GM23338 (cell line): ENCODE results near the gene CCDC73. TPM values are rescaled to one million over a fixed set of nuclear protein-coding genes. Genes with fewer than 3 reads are reported as not detected.

ENCODE experiments used
- ATAC-seq: fragments of 200-7000 bp; cut with Tn5 transposase; 3 replicates; pipeline ENCODE4 v1.9.1; 2020
- DNase-seq: peaks from one replicate; pipeline ENCODE4 v3.0.0-alpha.2; 2015; ENCODE audit warnings: low spot score
- H2AFZ ChIP-seq: fragments of 200-600 bp; sonication (generic); 2 replicates; pipeline ENCODE4 v1.8.0; 2016; ENCODE audit warnings: antibody characterized with exemption, mild to moderate bottlenecking, moderate library complexity
- H3F3A ChIP-seq: fragments of 200-600 bp; sonication (generic); replicated peaks from 2 replicates; pipeline ENCODE4 v1.8.0; 2017; ENCODE audit warnings: antibody characterized with exemption, mixed run types, low read depth
- H3K27ac ChIP-seq: fragments of 200-600 bp; sonication (generic); 2 replicates; pipeline ENCODE4 v1.6.1; 2016; ENCODE audit warnings: low read depth
- H3K27me3 ChIP-seq: fragments of 200-600 bp; sonication (generic); 2 replicates; pipeline ENCODE4 v1.8.0; 2016; ENCODE audit warnings: mild to moderate bottlenecking, mixed run types, moderate library complexity; ENCODE audit not compliant: insufficient read depth
- H3K36me3 ChIP-seq: fragments of 200-600 bp; sonication (generic); 2 replicates; pipeline ENCODE4 v1.8.0; 2016; ENCODE audit warnings: mild to moderate bottlenecking; ENCODE audit not compliant: insufficient read depth
- H3K4me1 ChIP-seq: fragments of 200-600 bp; sonication (generic); 2 replicates; pipeline ENCODE4 v1.8.0; 2016; ENCODE audit warnings: mild to moderate bottlenecking, moderate library complexity; ENCODE audit not compliant: insufficient read depth
- H3K4me2 ChIP-seq: fragments of 200-600 bp; sonication (generic); 2 replicates; pipeline ENCODE4 v1.7.1; 2017; ENCODE audit warnings: mixed run types
- H3K4me3 ChIP-seq: fragments of 200-600 bp; sonication (generic); 2 replicates; pipeline ENCODE4 v1.6.1; 2016; ENCODE audit warnings: mixed run types
- H3K79me2 ChIP-seq: fragments of 200-600 bp; sonication (generic); replicated peaks from 2 replicates; pipeline ENCODE4 v1.8.0; 2017; ENCODE audit warnings: mild to moderate bottlenecking; ENCODE audit not compliant: insufficient read depth
- H3K9me2 ChIP-seq: fragments of 200-600 bp; sonication (generic); 2 replicates; pipeline ENCODE4 v1.8.0; 2017; ENCODE audit not compliant: insufficient read depth
- H4K20me1 ChIP-seq: fragments of 200-600 bp; sonication (generic); replicated peaks from 2 replicates; pipeline ENCODE4 v1.8.0; 2017; ENCODE audit warnings: mild to moderate bottlenecking; ENCODE audit not compliant: insufficient read depth
- H3K27ac Mint-ChIP-seq: 2 replicates; pipeline ENCODE4 v1.8.0; 2020; ENCODE audit warnings: inconsistent platforms, mild to moderate bottlenecking, moderate library complexity, mixed read lengths
- H3K27me3 Mint-ChIP-seq: 3 replicates; pipeline ENCODE4 v1.8.0; 2022; ENCODE audit warnings: low read depth, mild to moderate bottlenecking, moderate library complexity, mixed read lengths, inconsistent platforms; ENCODE audit not compliant: insufficient read depth, poor library complexity
- H3K36me3 Mint-ChIP-seq: 3 replicates; pipeline ENCODE4 v1.8.0; 2021; ENCODE audit warnings: low read depth, mild to moderate bottlenecking, inconsistent platforms, moderate library complexity, mixed read lengths
- H3K4me1 Mint-ChIP-seq: 3 replicates; pipeline ENCODE4 v1.8.0; 2020; ENCODE audit warnings: mild to moderate bottlenecking, inconsistent platforms, mixed read lengths
- H3K4me3 Mint-ChIP-seq: 3 replicates; pipeline ENCODE4 v1.8.0; 2021; ENCODE audit warnings: moderate library complexity, mild to moderate bottlenecking, inconsistent platforms, mixed read lengths
- H3K9me3 Mint-ChIP-seq: 3 replicates; pipeline ENCODE4 v1.8.0; 2020; ENCODE audit warnings: moderate library complexity, mild to moderate bottlenecking, inconsistent platforms, mixed read lengths
- CREB1 ChIP-seq: fragments of 250-450 bp; sonication (Bioruptor Pico); IDR thresholded peaks from 2 replicates; pipeline ENCODE4 v1.5.0; 2020; ENCODE audit warnings: low read depth, mild to moderate bottlenecking, moderate library complexity
- EZH2phosphoT487 ChIP-seq: fragments of 200-600 bp; sonication (generic); IDR thresholded peaks from one replicate; pipeline ENCODE4 v1.8.1; 2018; ENCODE audit warnings: antibody characterized with exemption; ENCODE audit not compliant: unreplicated experiment
- STAT1 ChIP-seq: IDR thresholded peaks from one replicate; pipeline ENCODE4 v1.6.1; 2016; ENCODE audit warnings: antibody characterized with exemption; ENCODE audit not compliant: unreplicated experiment
- ZNF331 ChIP-seq: fragments of 250-450 bp; sonication (Bioruptor Pico); IDR thresholded peaks from 2 replicates; pipeline ENCODE4 v1.5.0; 2020; ENCODE audit warnings: low read depth, mild to moderate bottlenecking, moderate library complexity
- polyA plus RNA-seq: library from polyadenylated mRNA; unstranded; fragments of >200 nt; fragmentation: Nextera tagmentation; extraction: Ambion mirVana; gene quantifications from 2 replicates; pipeline ENCODE4 v1.2.1, GENCODE V29; 2016
- total RNA-seq: library from RNA; depleted of rRNA; stranded (reverse); fragments of >200 nt; shearing (Covaris generic); gene quantifications from 2 replicates; pipeline ENCODE4 v1.2.3, GENCODE V29; 2014
- TF ChIP-seq, protein P1 (sequence below), 2 experiments: fragments of 200-600 bp in 1 of 2; sonication (generic) in 1 of 2; conservative IDR thresholded peaks; 2 replicates each; pipeline versions ENCODE4 v1.5.1 to v1.6.1; 2016 to 2017; ENCODE audit warnings: antibody characterized with exemption in 2 of 2, low read depth in 2 of 2, mild to moderate bottlenecking in 2 of 2, moderate library complexity in 1 of 2

Gene CCDC73
- total and polyA plus RNA-seq, 2 experiments from 2014 or later = 0.06 TPM; not detected in 1

DNA sequence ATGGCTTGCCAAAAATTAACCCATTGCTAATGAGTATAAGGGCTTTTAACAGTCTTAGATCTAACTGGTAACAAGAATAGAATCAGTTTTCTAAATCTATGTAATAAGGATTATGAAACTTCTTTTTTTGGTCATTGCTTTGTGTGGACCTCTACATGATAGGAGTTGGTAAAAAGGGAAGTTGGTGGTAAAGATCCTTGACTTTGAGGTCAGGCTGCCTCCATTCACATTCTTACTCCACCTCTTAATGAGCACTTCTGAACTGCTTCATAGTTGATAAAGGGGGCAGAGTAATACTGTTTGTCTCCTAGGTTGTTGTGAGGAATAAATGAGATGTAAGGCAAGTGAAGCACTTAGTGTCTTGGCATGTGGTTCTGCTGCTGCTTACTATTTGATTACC is 200.2 kb downstream of the CCDC73 start (continued):
- TF ChIP-seq ZNF331 (no peak), CREB1 (CRISPR knock-in tag) (no peak), STAT1 (no peak)

GRCh38 chr11:32586576-32587190 is 207.8 kb downstream of the CCDC73 start:
- TF ChIP-seq ZNF331 = no peak
- TF ChIP-seq, protein P1, sequence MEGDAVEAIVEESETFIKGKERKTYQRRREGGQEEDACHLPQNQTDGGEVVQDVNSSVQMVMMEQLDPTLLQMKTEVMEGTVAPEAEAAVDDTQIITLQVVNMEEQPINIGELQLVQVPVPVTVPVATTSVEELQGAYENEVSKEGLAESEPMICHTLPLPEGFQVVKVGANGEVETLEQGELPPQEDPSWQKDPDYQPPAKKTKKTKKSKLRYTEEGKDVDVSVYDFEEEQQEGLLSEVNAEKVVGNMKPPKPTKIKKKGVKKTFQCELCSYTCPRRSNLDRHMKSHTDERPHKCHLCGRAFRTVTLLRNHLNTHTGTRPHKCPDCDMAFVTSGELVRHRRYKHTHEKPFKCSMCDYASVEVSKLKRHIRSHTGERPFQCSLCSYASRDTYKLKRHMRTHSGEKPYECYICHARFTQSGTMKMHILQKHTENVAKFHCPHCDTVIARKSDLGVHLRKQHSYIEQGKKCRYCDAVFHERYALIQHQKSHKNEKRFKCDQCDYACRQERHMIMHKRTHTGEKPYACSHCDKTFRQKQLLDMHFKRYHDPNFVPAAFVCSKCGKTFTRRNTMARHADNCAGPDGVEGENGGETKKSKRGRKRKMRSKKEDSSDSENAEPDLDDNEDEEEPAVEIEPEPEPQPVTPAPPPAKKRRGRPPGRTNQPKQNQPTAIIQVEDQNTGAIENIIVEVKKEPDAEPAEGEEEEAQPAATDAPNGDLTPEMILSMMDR (conservative IDR thresholded peaks at IDR 0.05; ENCODE audit: low read depth in 2 of 2) = peak in 1 of 2 experiments; percentile 35; a peak in 2 of 4 replicates
- no peak for ATAC-seq
- Histone ChIP-seq H3K4me2 (peak overlapping the region; percentile 73; the same call in 1 of the 2 replicates), H3K27ac (no peak overlapping the region), H3K27me3 (no peaks in the 10 kb centered on the region), H3K36me3 (peaks cover 39% of the 10 kb centered on the region), H3K4me3 (0 out of 2 replicates have a peak overlapping the region, but pooled peaks have one; percentile 60), H3K79me2 (peaks cover 76% of the 10 kb centered on the region), H2AFZ (no peak overlapping the region), H3K9me2 (no peaks in the 10 kb centered on the region), H3F3A (no peaks in the 10 kb centered on the region), H4K20me1 (peaks cover 41% of the 10 kb centered on the region), H3K4me1 (peaks cover 13% of the 10 kb centered on the region)
- DNase-seq = peak; percentile 27
- peak overlapping the region; percentile 37; the same call in 1 of the 2 replicates for H3K27ac Mint-ChIP-seq
- peaks cover 24% of the 10 kb centered on the region for H3K4me1 Mint-ChIP-seq
- no peaks in the 10 kb centered on the region for H3K9me3 Mint-ChIP-seq
- H3K36me3 Mint-ChIP-seq = peaks cover 43% of the 10 kb centered on the region
- peaks cover 14% of the 10 kb centered on the region for H3K27me3 Mint-ChIP-seq
- peak overlapping the region; percentile 33 for H3K4me3 Mint-ChIP-seq

- peaks cover 36% of the 10 kb centered on the region for H4K20me1 ChIP-seq
- H3K4me3 ChIP-seq = peak overlapping the region; percentile 60
- no peak overlapping the region for H3K27ac ChIP-seq
- H3K79me2 ChIP-seq = peaks cover 62% of the 10 kb centered on the region
- Mint-ChIP-seq H3K36me3 (peaks cover 28% of the 10 kb centered on the region), H3K27ac (peak overlapping the region; percentile 8; the same call in 1 of the 2 replicates), H3K4me1 (peaks cover 35% of the 10 kb centered on the region), H3K27me3 (peaks cover 21% of the 10 kb centered on the region), H3K9me3 (no peaks in the 10 kb centered on the region), H3K4me3 (peak overlapping the region; percentile 98)
- H3K4me2 ChIP-seq = peak overlapping the region; percentile 73
- DNase-seq (peak; percentile 62), ATAC-seq (no peak)
- H3F3A ChIP-seq = no peaks in the 10 kb centered on the region
- no peak for TF ChIP-seq EZH2phosphoT487
- TF ChIP-seq, protein P1 (conservative IDR thresholded peaks at IDR 0.05; ENCODE audit: low read depth in 2 of 2) = no peak
- H3K36me3 ChIP-seq = peaks cover 22% of the 10 kb centered on the region
- no peaks in the 10 kb centered on the region for H3K27me3 ChIP-seq
- H3K9me2 ChIP-seq = no peaks in the 10 kb centered on the region
- no peak overlapping the region for H2AFZ ChIP-seq
- H3K4me1 ChIP-seq = peaks cover 13% of the 10 kb centered on the region
These were observed 209.5 kb downstream of the CCDC73 start for GRCh38 chr11:32584921-32585320.
